ENCODE results near the gene CEP131. TPM values are rescaled to one million over a fixed set of nuclear protein-coding genes. Genes with fewer than 3 reads are reported as not detected.

CEP131 gene
- total and polyA plus RNA-seq, 2 of the 8 experiments (the other 6 are each of a cell fraction or from before 2014, with no cell fraction given): 5.9 to 23.2 TPM

DNA sequence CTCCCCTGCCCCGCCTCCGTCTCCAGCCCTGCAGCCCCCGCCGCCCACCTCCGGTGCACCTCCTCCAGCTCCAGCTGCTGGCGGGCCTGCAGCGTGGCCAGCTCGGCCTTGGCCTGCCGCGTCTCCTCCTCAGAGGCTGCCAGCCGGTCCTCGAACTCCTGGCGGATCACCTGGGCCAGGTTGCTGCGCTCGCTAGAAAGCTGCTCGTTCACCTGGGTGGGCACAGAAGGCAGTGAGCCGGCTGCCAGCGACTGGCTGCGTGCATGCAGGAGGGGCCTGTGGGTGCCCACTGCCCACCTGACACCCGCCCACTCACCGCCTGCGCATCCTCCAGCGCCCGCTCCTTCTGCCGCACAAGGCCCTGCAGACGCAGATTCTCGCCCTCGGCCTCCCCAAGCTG, 32.2 kb downstream of the CEP131 start (continued):
- TF ChIP-seq, protein P1, sequence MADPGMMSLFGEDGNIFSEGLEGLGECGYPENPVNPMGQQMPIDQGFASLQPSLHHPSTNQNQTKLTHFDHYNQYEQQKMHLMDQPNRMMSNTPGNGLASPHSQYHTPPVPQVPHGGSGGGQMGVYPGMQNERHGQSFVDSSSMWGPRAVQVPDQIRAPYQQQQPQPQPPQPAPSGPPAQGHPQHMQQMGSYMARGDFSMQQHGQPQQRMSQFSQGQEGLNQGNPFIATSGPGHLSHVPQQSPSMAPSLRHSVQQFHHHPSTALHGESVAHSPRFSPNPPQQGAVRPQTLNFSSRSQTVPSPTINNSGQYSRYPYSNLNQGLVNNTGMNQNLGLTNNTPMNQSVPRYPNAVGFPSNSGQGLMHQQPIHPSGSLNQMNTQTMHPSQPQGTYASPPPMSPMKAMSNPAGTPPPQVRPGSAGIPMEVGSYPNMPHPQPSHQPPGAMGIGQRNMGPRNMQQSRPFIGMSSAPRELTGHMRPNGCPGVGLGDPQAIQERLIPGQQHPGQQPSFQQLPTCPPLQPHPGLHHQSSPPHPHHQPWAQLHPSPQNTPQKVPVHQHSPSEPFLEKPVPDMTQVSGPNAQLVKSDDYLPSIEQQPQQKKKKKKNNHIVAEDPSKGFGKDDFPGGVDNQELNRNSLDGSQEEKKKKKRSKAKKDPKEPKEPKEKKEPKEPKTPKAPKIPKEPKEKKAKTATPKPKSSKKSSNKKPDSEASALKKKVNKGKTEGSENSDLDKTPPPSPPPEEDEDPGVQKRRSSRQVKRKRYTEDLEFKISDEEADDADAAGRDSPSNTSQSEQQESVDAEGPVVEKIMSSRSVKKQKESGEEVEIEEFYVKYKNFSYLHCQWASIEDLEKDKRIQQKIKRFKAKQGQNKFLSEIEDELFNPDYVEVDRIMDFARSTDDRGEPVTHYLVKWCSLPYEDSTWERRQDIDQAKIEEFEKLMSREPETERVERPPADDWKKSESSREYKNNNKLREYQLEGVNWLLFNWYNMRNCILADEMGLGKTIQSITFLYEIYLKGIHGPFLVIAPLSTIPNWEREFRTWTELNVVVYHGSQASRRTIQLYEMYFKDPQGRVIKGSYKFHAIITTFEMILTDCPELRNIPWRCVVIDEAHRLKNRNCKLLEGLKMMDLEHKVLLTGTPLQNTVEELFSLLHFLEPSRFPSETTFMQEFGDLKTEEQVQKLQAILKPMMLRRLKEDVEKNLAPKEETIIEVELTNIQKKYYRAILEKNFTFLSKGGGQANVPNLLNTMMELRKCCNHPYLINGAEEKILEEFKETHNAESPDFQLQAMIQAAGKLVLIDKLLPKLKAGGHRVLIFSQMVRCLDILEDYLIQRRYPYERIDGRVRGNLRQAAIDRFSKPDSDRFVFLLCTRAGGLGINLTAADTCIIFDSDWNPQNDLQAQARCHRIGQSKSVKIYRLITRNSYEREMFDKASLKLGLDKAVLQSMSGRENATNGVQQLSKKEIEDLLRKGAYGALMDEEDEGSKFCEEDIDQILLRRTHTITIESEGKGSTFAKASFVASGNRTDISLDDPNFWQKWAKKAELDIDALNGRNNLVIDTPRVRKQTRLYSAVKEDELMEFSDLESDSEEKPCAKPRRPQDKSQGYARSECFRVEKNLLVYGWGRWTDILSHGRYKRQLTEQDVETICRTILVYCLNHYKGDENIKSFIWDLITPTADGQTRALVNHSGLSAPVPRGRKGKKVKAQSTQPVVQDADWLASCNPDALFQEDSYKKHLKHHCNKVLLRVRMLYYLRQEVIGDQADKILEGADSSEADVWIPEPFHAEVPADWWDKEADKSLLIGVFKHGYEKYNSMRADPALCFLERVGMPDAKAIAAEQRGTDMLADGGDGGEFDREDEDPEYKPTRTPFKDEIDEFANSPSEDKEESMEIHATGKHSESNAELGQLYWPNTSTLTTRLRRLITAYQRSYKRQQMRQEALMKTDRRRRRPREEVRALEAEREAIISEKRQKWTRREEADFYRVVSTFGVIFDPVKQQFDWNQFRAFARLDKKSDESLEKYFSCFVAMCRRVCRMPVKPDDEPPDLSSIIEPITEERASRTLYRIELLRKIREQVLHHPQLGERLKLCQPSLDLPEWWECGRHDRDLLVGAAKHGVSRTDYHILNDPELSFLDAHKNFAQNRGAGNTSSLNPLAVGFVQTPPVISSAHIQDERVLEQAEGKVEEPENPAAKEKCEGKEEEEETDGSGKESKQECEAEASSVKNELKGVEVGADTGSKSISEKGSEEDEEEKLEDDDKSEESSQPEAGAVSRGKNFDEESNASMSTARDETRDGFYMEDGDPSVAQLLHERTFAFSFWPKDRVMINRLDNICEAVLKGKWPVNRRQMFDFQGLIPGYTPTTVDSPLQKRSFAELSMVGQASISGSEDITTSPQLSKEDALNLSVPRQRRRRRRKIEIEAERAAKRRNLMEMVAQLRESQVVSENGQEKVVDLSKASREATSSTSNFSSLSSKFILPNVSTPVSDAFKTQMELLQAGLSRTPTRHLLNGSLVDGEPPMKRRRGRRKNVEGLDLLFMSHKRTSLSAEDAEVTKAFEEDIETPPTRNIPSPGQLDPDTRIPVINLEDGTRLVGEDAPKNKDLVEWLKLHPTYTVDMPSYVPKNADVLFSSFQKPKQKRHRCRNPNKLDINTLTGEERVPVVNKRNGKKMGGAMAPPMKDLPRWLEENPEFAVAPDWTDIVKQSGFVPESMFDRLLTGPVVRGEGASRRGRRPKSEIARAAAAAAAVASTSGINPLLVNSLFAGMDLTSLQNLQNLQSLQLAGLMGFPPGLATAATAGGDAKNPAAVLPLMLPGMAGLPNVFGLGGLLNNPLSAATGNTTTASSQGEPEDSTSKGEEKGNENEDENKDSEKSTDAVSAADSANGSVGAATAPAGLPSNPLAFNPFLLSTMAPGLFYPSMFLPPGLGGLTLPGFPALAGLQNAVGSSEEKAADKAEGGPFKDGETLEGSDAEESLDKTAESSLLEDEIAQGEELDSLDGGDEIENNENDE (IDR thresholded peaks at IDR 0.05; ENCODE audit: insufficient replicate concordance, low read length): no peak
- no peak for TF ChIP-seq BCL11A (IDR thresholded peaks at IDR 0.05; ENCODE audit: low read depth in 2 of 2, low read length in 2 of 2)

Data from H1 (cell line).